ENCODE measurements around the gene PLXNB3. TPM values are rescaled to one million over a fixed set of nuclear protein-coding genes. Genes with fewer than 3 reads are reported as not detected.

The PLXNB3 gene
- total RNA-seq, 1 experiment from 2014 or later, result not detected

- H3K9ac ChIP-seq (ENCODE audit: low read length), result no peak overlapping the region
- H3K4me3 ChIP-seq (ENCODE audit: low read length), result no peak overlapping the region
- no peak for DNase-seq
- no peak overlapping the region for H3K4me2 ChIP-seq (ENCODE audit: low read depth, low read length, poor library complexity, severe bottlenecking)
- no peaks in the 10 kb centered on the region for H3K79me2 ChIP-seq (ENCODE audit: low read length)
- H2AFZ ChIP-seq (ENCODE audit: low read length), result no peak overlapping the region
- no peak overlapping the region for H3K27ac ChIP-seq (ENCODE audit: low read length)
- H3K9me3 ChIP-seq (ENCODE audit: low read length), result no peaks in the 10 kb centered on the region
- no peaks in the 10 kb centered on the region for H4K20me1 ChIP-seq (ENCODE audit: insufficient read depth, low read depth, low read length)
- H3K4me1 ChIP-seq (ENCODE audit: low read length), result no peaks in the 10 kb centered on the region
- no peaks in the 10 kb centered on the region for H3K36me3 ChIP-seq (ENCODE audit: insufficient read depth, low read length)
- H3K9me2 ChIP-seq (replicated peaks; ENCODE audit: insufficient read depth, low read length), result no peaks in the 10 kb centered on the region
- H3K27me3 ChIP-seq (ENCODE audit: low read length), result no peaks in the 10 kb centered on the region
Observed at GRCh38 chrX:153820601-153821000, 56.6 kb downstream of the PLXNB3 start.

GRCh38 chrX:153821066-153821465 lies 57.0 kb downstream of the PLXNB3 start:
- no peak overlapping the region for H3K4me2 ChIP-seq (ENCODE audit: low read depth, low read length, poor library complexity, severe bottlenecking)
- no peak overlapping the region for H3K9ac ChIP-seq (ENCODE audit: low read length)
- H3K79me2 ChIP-seq (ENCODE audit: low read length), result no peaks in the 10 kb centered on the region
- no peak overlapping the region for H3K27ac ChIP-seq (ENCODE audit: low read length)
- H3K27me3 ChIP-seq (ENCODE audit: low read length), result no peaks in the 10 kb centered on the region
- no peaks in the 10 kb centered on the region for H3K9me2 ChIP-seq (replicated peaks; ENCODE audit: insufficient read depth, low read length)
- no peaks in the 10 kb centered on the region for H4K20me1 ChIP-seq (ENCODE audit: insufficient read depth, low read depth, low read length)
- no peak overlapping the region for H3K4me3 ChIP-seq (ENCODE audit: low read length)
- no peaks in the 10 kb centered on the region for H3K36me3 ChIP-seq (ENCODE audit: insufficient read depth, low read length)
- no peak overlapping the region for H2AFZ ChIP-seq (ENCODE audit: low read length)
- H3K9me3 ChIP-seq (ENCODE audit: low read length), result no peaks in the 10 kb centered on the region
- DNase-seq, result no peak
- H3K4me1 ChIP-seq (ENCODE audit: low read length), result no peaks in the 10 kb centered on the region

DNA sequence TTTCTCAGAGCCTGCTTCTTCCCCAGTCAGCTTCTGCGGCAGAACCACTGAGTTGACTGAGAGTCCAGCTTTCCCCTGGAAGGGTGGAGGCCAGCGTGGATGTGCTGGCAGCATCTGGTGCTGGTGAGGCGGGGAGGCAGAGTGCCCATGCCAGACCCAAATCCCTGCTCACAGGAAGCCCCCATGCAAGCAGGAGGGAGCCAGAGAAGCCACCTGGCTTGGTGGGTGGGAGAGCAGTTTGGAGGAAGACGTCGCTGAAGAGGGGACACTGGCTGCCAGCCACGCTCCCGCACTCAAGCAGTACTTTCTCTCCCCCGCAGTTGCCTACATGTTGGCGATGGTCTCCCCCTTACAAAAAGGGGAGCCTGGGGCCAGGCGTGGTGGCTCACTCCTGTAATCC lies 60.3 kb downstream of the PLXNB3 start:
- H4K20me1 ChIP-seq (ENCODE audit: insufficient read depth, low read depth, low read length), result no peaks in the 10 kb centered on the region
- no peak overlapping the region for H3K4me2 ChIP-seq (ENCODE audit: low read depth, low read length, poor library complexity, severe bottlenecking)
- DNase-seq, result no peak
- no peaks in the 10 kb centered on the region for H3K9me3 ChIP-seq (ENCODE audit: low read length)
- no peak overlapping the region for H3K9ac ChIP-seq (ENCODE audit: low read length)
- H3K4me1 ChIP-seq (ENCODE audit: low read length), result no peaks in the 10 kb centered on the region
- H3K9me2 ChIP-seq (replicated peaks; ENCODE audit: insufficient read depth, low read length), result no peaks in the 10 kb centered on the region
- H3K36me3 ChIP-seq (ENCODE audit: insufficient read depth, low read length), result no peaks in the 10 kb centered on the region
- H3K27me3 ChIP-seq (ENCODE audit: low read length), result no peaks in the 10 kb centered on the region
- no peak overlapping the region for H2AFZ ChIP-seq (ENCODE audit: low read length)
- no peak overlapping the region for H3K4me3 ChIP-seq (ENCODE audit: low read length)
- no peaks in the 10 kb centered on the region for H3K79me2 ChIP-seq (ENCODE audit: low read length)
- no peak overlapping the region for H3K27ac ChIP-seq (ENCODE audit: low read length)

DNA sequence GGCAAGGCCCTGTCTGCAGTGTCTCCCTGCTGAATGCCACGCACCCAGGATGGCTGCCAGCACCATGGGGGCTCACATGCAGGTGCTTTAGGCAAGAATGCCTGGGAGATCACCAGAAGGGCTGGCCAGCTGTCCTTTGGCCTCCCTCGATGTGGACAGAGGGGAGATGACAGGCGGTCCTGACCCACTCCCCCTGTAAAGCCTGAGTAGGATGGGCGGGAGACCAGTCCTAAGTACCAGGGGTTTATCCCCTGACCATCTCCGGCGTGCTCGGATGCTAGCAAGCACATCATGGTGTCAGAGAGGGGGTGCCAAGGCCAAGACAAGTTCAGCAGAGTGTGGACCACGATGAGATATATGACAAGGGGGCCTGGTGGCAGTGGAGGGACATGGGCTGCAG lies 61.0 kb downstream of the PLXNB3 start:
- H3K36me3 ChIP-seq (ENCODE audit: insufficient read depth, low read length), result no peaks in the 10 kb centered on the region
- no peaks in the 10 kb centered on the region for H3K9me2 ChIP-seq (replicated peaks; ENCODE audit: insufficient read depth, low read length)
- H3K27ac ChIP-seq (ENCODE audit: low read length), result no peak overlapping the region
- no peaks in the 10 kb centered on the region for H3K79me2 ChIP-seq (ENCODE audit: low read length)
- H3K4me1 ChIP-seq (ENCODE audit: low read length), result no peaks in the 10 kb centered on the region
- no peaks in the 10 kb centered on the region for H3K9me3 ChIP-seq (ENCODE audit: low read length)
- no peaks in the 10 kb centered on the region for H3K27me3 ChIP-seq (ENCODE audit: low read length)
- DNase-seq, result no peak
- no peak overlapping the region for H3K4me3 ChIP-seq (ENCODE audit: low read length)
- no peak overlapping the region for H3K9ac ChIP-seq (ENCODE audit: low read length)
- no peak overlapping the region for H3K4me2 ChIP-seq (ENCODE audit: low read depth, low read length, poor library complexity, severe bottlenecking)
- H4K20me1 ChIP-seq (ENCODE audit: insufficient read depth, low read depth, low read length), result no peaks in the 10 kb centered on the region
- H2AFZ ChIP-seq (ENCODE audit: low read length), result no peak overlapping the region

Other genes with a start within 250 kb of the PLXNB3 start
- not detected in 2 replicates for gene ATP2B3, start 246.6 kb upstream of the PLXNB3 start, total RNA-seq (2014; rRNA removed; shearing (Covaris generic); ENCODE audit: low replicate concordance)
- 29.1 and 55.4 TPM in 2 replicates for gene CCNQ, start 165.1 kb upstream of the PLXNB3 start, total RNA-seq (2014; rRNA removed; shearing (Covaris generic); ENCODE audit: low replicate concordance)
- not detected in 2 replicates for gene DUSP9, start 117.0 kb upstream of the PLXNB3 start, total RNA-seq (2014; rRNA removed; shearing (Covaris generic); ENCODE audit: low replicate concordance)
- not detected in 2 replicates for gene PNCK, start 90.4 kb upstream of the PLXNB3 start, total RNA-seq (2014; rRNA removed; shearing (Covaris generic); ENCODE audit: low replicate concordance)
- gene SLC6A8, start 76.3 kb upstream of the PLXNB3 start, total RNA-seq (2014; rRNA removed; shearing (Covaris generic); ENCODE audit: low replicate concordance), result 0.14 TPM in 1 of 2 replicates, not detected in the other
- gene BCAP31, start 39.9 kb upstream of the PLXNB3 start, total RNA-seq (2014; rRNA removed; shearing (Covaris generic); ENCODE audit: low replicate concordance), result 99.7 and 110 TPM in 2 replicates
- gene ABCD1, start 39.4 kb upstream of the PLXNB3 start, total RNA-seq (2014; rRNA removed; shearing (Covaris generic); ENCODE audit: low replicate concordance), result 1.9 and 4.1 TPM in 2 replicates
- gene SRPK3, start 16.8 kb downstream of the PLXNB3 start, total RNA-seq (2014; rRNA removed; shearing (Covaris generic); ENCODE audit: low replicate concordance), result not detected in 2 replicates
- 46.5 and 80.7 TPM in 2 replicates for gene IDH3G, start 30.1 kb downstream of the PLXNB3 start, total RNA-seq (2014; rRNA removed; shearing (Covaris generic); ENCODE audit: low replicate concordance)
- gene SSR4, start 30.4 kb downstream of the PLXNB3 start, total RNA-seq (2014; rRNA removed; shearing (Covaris generic); ENCODE audit: low replicate concordance), result 249 and 310 TPM in 2 replicates
- not detected in 2 replicates for gene PDZD4, start 66.3 kb downstream of the PLXNB3 start, total RNA-seq (2014; rRNA removed; shearing (Covaris generic); ENCODE audit: low replicate concordance)
- not detected in 2 replicates for gene L1CAM, start 121.9 kb downstream of the PLXNB3 start, total RNA-seq (2014; rRNA removed; shearing (Covaris generic); ENCODE audit: low replicate concordance)
- not detected in 2 replicates for gene AVPR2, start 140.4 kb downstream of the PLXNB3 start, total RNA-seq (2014; rRNA removed; shearing (Covaris generic); ENCODE audit: low replicate concordance)
- 104 and 218 TPM in 2 replicates for gene ARHGAP4, start 162.0 kb downstream of the PLXNB3 start, total RNA-seq (2014; rRNA removed; shearing (Covaris generic); ENCODE audit: low replicate concordance)
- 103 and 144 TPM in 2 replicates for gene NAA10, start 170.8 kb downstream of the PLXNB3 start, total RNA-seq (2014; rRNA removed; shearing (Covaris generic); ENCODE audit: low replicate concordance)
- 0.22 and 0.26 TPM in 2 replicates for gene RENBP, start 180.4 kb downstream of the PLXNB3 start, total RNA-seq (2014; rRNA removed; shearing (Covaris generic); ENCODE audit: low replicate concordance)
- 16.8 and 29.4 TPM in 2 replicates for gene HCFC1, start 207.6 kb downstream of the PLXNB3 start, total RNA-seq (2014; rRNA removed; shearing (Covaris generic); ENCODE audit: low replicate concordance)
- gene TMEM187, start 208.5 kb downstream of the PLXNB3 start, total RNA-seq (2014; rRNA removed; shearing (Covaris generic); ENCODE audit: low replicate concordance), result 1.5 and 3.9 TPM in 2 replicates

All from Karpas-422 (cell line).